Measurements from ENCODE around the gene GALNT4. TPM values are rescaled to one million over a fixed set of nuclear protein-coding genes. Genes with fewer than 3 reads are reported as not detected.

GALNT4 gene
- total RNA-seq, 1 experiment from 2014 or later, result 7.2 TPM

DNA sequence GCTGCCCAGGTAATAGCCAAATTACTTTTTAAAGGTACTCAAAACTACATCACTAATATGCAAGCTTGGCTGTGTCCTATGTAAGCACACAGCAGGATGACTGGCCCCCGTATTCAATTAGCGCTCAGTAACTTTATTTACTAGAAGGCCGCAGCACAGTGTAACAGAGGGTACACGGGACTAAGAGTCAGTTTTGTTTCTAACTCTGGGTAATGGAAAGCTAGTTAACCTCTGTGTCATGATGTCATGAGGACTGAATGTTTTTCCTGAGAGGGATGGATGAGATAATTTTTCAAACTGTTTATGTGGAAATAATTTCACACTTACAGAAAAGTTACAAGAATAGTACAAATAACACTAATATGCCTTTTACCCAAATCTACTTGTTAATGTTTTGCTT lies 27.1 kb downstream of the GALNT4 start:
- intact Hi-C loops (cut with micrococcal nuclease; ENCODE audit: unreplicated experiment), result no loop called here
- no peaks in the 10 kb centered on the region for H3K27me3 ChIP-seq (replicated peaks; ENCODE audit: control insufficient read depth, insufficient read depth, low read length)
- Mint-ChIP-seq H3K4me1 (ENCODE audit: low read depth, unreplicated experiment) (peaks cover 20% of the 10 kb centered on the region), H3K9me3 (ENCODE audit: unreplicated experiment) (no peaks in the 10 kb centered on the region), H3K4me3 (ENCODE audit: unreplicated experiment) (no peak overlapping the region), H3K36me3 (ENCODE audit: insufficient read depth, unreplicated experiment) (no peaks in the 10 kb centered on the region), H3K27me3 (ENCODE audit: insufficient read depth, unreplicated experiment) (no peaks in the 10 kb centered on the region), H3K27ac (ENCODE audit: unreplicated experiment) (no peak overlapping the region)
- no peaks in the 10 kb centered on the region for H3K36me3 ChIP-seq (ENCODE audit: control insufficient read depth, insufficient read depth, low read length)
- H3K4me1 ChIP-seq, result no peaks in the 10 kb centered on the region
- ChIA-PET CTCF (no interaction called here), POLR2A (no interaction called here)
- DNase-seq, result no peak
- no peaks in the 10 kb centered on the region for H3K9me3 ChIP-seq
- no peak overlapping the region for H3K4me3 ChIP-seq (ENCODE audit: low read depth, low read length)
- TF ChIP-seq, protein P1, sequence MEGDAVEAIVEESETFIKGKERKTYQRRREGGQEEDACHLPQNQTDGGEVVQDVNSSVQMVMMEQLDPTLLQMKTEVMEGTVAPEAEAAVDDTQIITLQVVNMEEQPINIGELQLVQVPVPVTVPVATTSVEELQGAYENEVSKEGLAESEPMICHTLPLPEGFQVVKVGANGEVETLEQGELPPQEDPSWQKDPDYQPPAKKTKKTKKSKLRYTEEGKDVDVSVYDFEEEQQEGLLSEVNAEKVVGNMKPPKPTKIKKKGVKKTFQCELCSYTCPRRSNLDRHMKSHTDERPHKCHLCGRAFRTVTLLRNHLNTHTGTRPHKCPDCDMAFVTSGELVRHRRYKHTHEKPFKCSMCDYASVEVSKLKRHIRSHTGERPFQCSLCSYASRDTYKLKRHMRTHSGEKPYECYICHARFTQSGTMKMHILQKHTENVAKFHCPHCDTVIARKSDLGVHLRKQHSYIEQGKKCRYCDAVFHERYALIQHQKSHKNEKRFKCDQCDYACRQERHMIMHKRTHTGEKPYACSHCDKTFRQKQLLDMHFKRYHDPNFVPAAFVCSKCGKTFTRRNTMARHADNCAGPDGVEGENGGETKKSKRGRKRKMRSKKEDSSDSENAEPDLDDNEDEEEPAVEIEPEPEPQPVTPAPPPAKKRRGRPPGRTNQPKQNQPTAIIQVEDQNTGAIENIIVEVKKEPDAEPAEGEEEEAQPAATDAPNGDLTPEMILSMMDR (IDR thresholded peaks at IDR 0.05; ENCODE audit: insufficient read depth in 1 of 2, low read depth in 1 of 2, low read length in 1 of 2, severe bottlenecking in 1 of 2, unreplicated experiment in 1 of 2), result no peak
- no TSS peak for BruUV-seq (replicated peaks)

DNA sequence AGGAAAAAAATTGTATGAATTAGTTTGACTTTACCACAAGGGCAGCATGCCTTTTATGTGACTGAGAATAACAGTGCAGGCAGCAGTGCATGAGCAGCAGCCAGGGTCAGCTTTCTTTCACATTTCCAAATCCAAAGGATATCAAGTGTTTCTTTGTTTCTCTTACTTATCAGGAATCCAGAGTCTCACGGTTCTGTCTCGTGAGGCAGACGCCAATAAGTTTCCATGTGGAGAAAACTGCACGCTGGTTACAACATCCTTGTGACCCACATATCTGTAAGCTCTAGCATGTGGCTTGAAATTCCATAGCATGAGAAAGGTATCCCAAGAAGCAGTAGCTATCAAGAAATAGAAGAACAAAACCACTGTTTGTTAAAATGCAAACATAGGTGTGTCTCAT lies 27.6 kb downstream of the GALNT4 start:
- no peak overlapping the region for H3K27ac Mint-ChIP-seq (ENCODE audit: unreplicated experiment)
- H3K9me3 Mint-ChIP-seq (ENCODE audit: unreplicated experiment), result no peaks in the 10 kb centered on the region
- TF ChIP-seq, protein P1 (IDR thresholded peaks at IDR 0.05; ENCODE audit: insufficient read depth in 1 of 2, low read depth in 1 of 2, low read length in 1 of 2, severe bottlenecking in 1 of 2, unreplicated experiment in 1 of 2), result no peak
- no peaks in the 10 kb centered on the region for H3K27me3 Mint-ChIP-seq (ENCODE audit: insufficient read depth, unreplicated experiment)
- CTCF ChIA-PET, result no interaction called here
- POLR2A ChIA-PET, result no interaction called here
- no peak overlapping the region for H3K4me3 Mint-ChIP-seq (ENCODE audit: unreplicated experiment)
- BruUV-seq (replicated peaks), result no TSS peak
- Histone ChIP-seq H3K4me1 (no peaks in the 10 kb centered on the region), H3K4me3 (ENCODE audit: low read depth, low read length) (no peak overlapping the region), H3K36me3 (ENCODE audit: control insufficient read depth, insufficient read depth, low read length) (no peaks in the 10 kb centered on the region), H3K9me3 (no peaks in the 10 kb centered on the region), H3K27me3 (replicated peaks; ENCODE audit: control insufficient read depth, insufficient read depth, low read length) (no peaks in the 10 kb centered on the region)
- peaks cover 20% of the 10 kb centered on the region for H3K4me1 Mint-ChIP-seq (ENCODE audit: low read depth, unreplicated experiment)
- DNase-seq, result no peak
- H3K36me3 Mint-ChIP-seq (ENCODE audit: insufficient read depth, unreplicated experiment), result no peaks in the 10 kb centered on the region
- intact Hi-C loops (cut with micrococcal nuclease; ENCODE audit: unreplicated experiment), result no loop called here

DNA sequence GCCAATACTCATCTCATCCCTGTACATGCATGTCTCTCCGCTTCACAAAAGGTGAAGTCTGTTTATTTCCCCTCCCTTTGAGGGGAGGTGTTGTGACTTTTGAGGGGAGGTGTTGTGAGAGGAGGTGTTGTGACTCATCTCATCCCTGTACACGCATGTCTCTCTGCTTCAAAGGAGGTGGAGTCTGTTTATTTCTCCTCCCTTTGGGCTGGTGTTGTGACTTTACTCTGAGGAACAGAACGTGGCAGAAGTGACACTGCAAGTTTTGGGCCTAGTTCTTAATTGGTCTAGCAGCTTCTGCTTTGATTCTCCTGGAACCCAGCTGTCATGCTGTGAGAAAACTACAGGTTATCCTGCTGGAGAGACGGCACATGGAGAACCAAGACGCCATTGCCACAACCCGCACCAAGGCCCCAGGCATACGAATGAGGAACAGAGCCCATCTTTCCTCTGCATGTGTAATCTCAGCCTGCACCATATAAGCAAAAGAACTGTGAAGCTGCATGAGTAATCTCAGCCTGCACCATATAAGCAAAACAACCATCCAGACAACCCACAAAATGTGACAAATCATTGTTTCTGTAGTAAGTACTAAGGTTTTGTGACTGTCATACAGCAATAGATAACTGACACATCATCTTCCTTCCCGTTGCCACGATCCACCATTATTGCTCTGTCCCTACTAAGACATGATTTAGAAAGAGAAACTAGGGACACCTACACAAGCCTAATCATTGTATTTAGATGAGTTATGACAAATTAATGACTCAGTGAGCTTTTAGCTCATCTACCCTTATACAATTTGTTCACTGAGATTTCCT lies 30.0 kb downstream of the GALNT4 start:
- no peak overlapping the region for H3K4me3 Mint-ChIP-seq (ENCODE audit: unreplicated experiment)
- no peak overlapping the region for H3K4me3 ChIP-seq (ENCODE audit: low read depth, low read length)
- H3K36me3 Mint-ChIP-seq (ENCODE audit: insufficient read depth, unreplicated experiment), result peaks cover 6% of the 10 kb centered on the region
- no peaks in the 10 kb centered on the region for H3K9me3 Mint-ChIP-seq (ENCODE audit: unreplicated experiment)
- no peaks in the 10 kb centered on the region for H3K36me3 ChIP-seq (ENCODE audit: control insufficient read depth, insufficient read depth, low read length)
- POLR2A ChIA-PET, result no interaction called here
- no peak overlapping the region for H3K27ac Mint-ChIP-seq (ENCODE audit: unreplicated experiment)
- CTCF ChIA-PET, result no interaction called here
- H3K27me3 ChIP-seq (replicated peaks; ENCODE audit: control insufficient read depth, insufficient read depth, low read length), result no peaks in the 10 kb centered on the region
- TF ChIP-seq, protein P1 (IDR thresholded peaks at IDR 0.05; ENCODE audit: insufficient read depth in 1 of 2, low read depth in 1 of 2, low read length in 1 of 2, severe bottlenecking in 1 of 2, unreplicated experiment in 1 of 2), result no peak
- no peaks in the 10 kb centered on the region for H3K4me1 ChIP-seq
- no peak for DNase-seq
- intact Hi-C loops (cut with micrococcal nuclease; ENCODE audit: unreplicated experiment), result loop anchor here (5.0 kb wide), 1 partner anchor 33 kb away; the partner anchor contains the start of gene POC1B
- peaks cover 25% of the 10 kb centered on the region for H3K4me1 Mint-ChIP-seq (ENCODE audit: low read depth, unreplicated experiment)
- BruUV-seq (replicated peaks), result no TSS peak
- H3K9me3 ChIP-seq, result no peaks in the 10 kb centered on the region
- no peaks in the 10 kb centered on the region for H3K27me3 Mint-ChIP-seq (ENCODE audit: insufficient read depth, unreplicated experiment)
